ENCODE measurements around the gene RBM38.
"Not testable (repeated sequence)": the region's sequence is repeated elsewhere in the genome, so short reads cannot be mapped to it uniquely, and the experiment has no call there.

Gene RBM38

GRCh38 chr20:57409672-57410397, 18.6 kb downstream of the RBM38 start:
- no peak overlapping the region for H3K4me3 ChIP-seq (ENCODE audit: low read length)
- TF ChIP-seq ZNF274 (IDR thresholded peaks at IDR 0.05; ENCODE audit: low read depth, low read length), result no peak

- no peak for TF ChIP-seq ZNF274 (IDR thresholded peaks at IDR 0.05; ENCODE audit: low read depth, low read length)
Observed at GRCh38 chr20:57410398-57410920, 19.3 kb downstream of the RBM38 start.

GRCh38 chr20:57410924-57411323, 19.7 kb downstream of the RBM38 start:
- no peak for TF ChIP-seq ZNF274 (IDR thresholded peaks at IDR 0.05; ENCODE audit: low read depth, low read length)

More at GRCh38 chr20:57410398-57410920, 19.3 kb downstream of the RBM38 start:
- H3K4me3 ChIP-seq (ENCODE audit: low read length), result no peak overlapping the region

GRCh38 chr20:57411406-57412283, 20.4 kb downstream of the RBM38 start:
- no peak overlapping the region for H3K4me3 ChIP-seq (ENCODE audit: low read length)
- TF ChIP-seq ZNF274 (IDR thresholded peaks at IDR 0.05; ENCODE audit: low read depth, low read length), result no peak

More at GRCh38 chr20:57410924-57411323, 19.7 kb downstream of the RBM38 start:
- no peak overlapping the region for H3K4me3 ChIP-seq (ENCODE audit: low read length)

- no peak overlapping the region for H3K4me3 ChIP-seq (ENCODE audit: low read length)
- no peak for TF ChIP-seq ZNF274 (IDR thresholded peaks at IDR 0.05; ENCODE audit: low read depth, low read length)
Observed at GRCh38 chr20:57412347-57413029, 21.3 kb downstream of the RBM38 start.

GRCh38 chr20:57413986-57414385, 22.8 kb downstream of the RBM38 start:
- no peak overlapping the region for H3K4me3 ChIP-seq (ENCODE audit: low read length)
- no peak for TF ChIP-seq ZNF274 (IDR thresholded peaks at IDR 0.05; ENCODE audit: low read depth, low read length)

GRCh38 chr20:57414867-57415592, 23.8 kb downstream of the RBM38 start:
- TF ChIP-seq ZNF274 (IDR thresholded peaks at IDR 0.05; ENCODE audit: low read depth, low read length), result no peak
- H3K4me3 ChIP-seq (ENCODE audit: low read length), result no peak overlapping the region

GRCh38 chr20:57415771-57416170, 24.6 kb downstream of the RBM38 start:
- no peak for TF ChIP-seq ZNF274 (IDR thresholded peaks at IDR 0.05; ENCODE audit: low read depth, low read length)

GRCh38 chr20:57416296-57417022, 25.3 kb downstream of the RBM38 start:
- TF ChIP-seq ZNF274 (IDR thresholded peaks at IDR 0.05; ENCODE audit: low read depth, low read length), result no peak
- no peak overlapping the region for H3K4me3 ChIP-seq (ENCODE audit: low read length)

More at GRCh38 chr20:57415771-57416170, 24.6 kb downstream of the RBM38 start:
- H3K4me3 ChIP-seq (ENCODE audit: low read length), result no peak overlapping the region

- TF ChIP-seq ZNF274 (IDR thresholded peaks at IDR 0.05; ENCODE audit: low read depth, low read length), result no peak
- H3K4me3 ChIP-seq (ENCODE audit: low read length), result no peak overlapping the region
Observed at GRCh38 chr20:57417051-57417689, 26.0 kb downstream of the RBM38 start.

- TF ChIP-seq ZNF274 (IDR thresholded peaks at IDR 0.05; ENCODE audit: low read depth, low read length), result no peak
- no peak overlapping the region for H3K4me3 ChIP-seq (ENCODE audit: low read length)
Observed at GRCh38 chr20:57417830-57418780, 26.9 kb downstream of the RBM38 start.

- not testable (repeated sequence) for H3K4me3 ChIP-seq (ENCODE audit: low read length)
Observed at GRCh38 chr20:57419479-57419878, 28.3 kb downstream of the RBM38 start.
